SK-MEL-5 (cell line): ENCODE results near the gene NRXN3. TPM values are rescaled to one million over a fixed set of nuclear protein-coding genes. Genes with fewer than 3 reads are reported as not detected.
"Not testable (repeated sequence)": the region's sequence is repeated elsewhere in the genome, so short reads cannot be mapped to it uniquely, and the experiment has no call there.

Experiments used
- DNase-seq: peaks from one replicate; pipeline ENCODE4 v3.0.0-alpha.2; 2016; ENCODE audit warnings: low read depth, low spot score
- in situ Hi-C: cut with HindIII; loops from 2 replicates; pipeline ENCODE4 v1.10.0; 2016; ENCODE audit warnings: low sequenced_read_pairs, high pct_unique_total_duplicates, low pct_unique_long_range_greater_than_20kb
- total RNA-seq: library from RNA; depleted of rRNA; stranded (reverse); fragments of >200 nt; shearing (Covaris generic); gene quantifications from 2 replicates; pipeline ENCODE4 v1.2.3, GENCODE V29; 2014

The NRXN3 gene
- total RNA-seq, 1 experiment from 2014 or later = 0.03 TPM

GRCh38 chr14:78567343-78567742 lies 397.2 kb downstream of the NRXN3 start:
- in situ Hi-C loops = no loop called here
- DNase-seq = no peak

- in situ Hi-C loops, DNase-seq: not testable (repeated sequence)
Observed at GRCh38 chr14:78573736-78574135, 403.6 kb downstream of the NRXN3 start.

GRCh38 chr14:78576437-78577166 lies 406.4 kb downstream of the NRXN3 start:
- no peak for DNase-seq
- in situ Hi-C loops = no loop called here

GRCh38 chr14:78581229-78581628 lies 411.1 kb downstream of the NRXN3 start:
- no peak for DNase-seq
- in situ Hi-C loops = no loop called here

GRCh38 chr14:78586681-78587080 lies 416.5 kb downstream of the NRXN3 start:
- in situ Hi-C loops = no loop called here
- DNase-seq = no peak

GRCh38 chr14:78588906-78589305 lies 418.7 kb downstream of the NRXN3 start:
- in situ Hi-C loops = no loop called here

GRCh38 chr14:78592616-78593219 lies 422.5 kb downstream of the NRXN3 start:
- no peak for DNase-seq
- in situ Hi-C loops = no loop called here

More at GRCh38 chr14:78588906-78589305, 418.7 kb downstream of the NRXN3 start:
- no peak for DNase-seq

GRCh38 chr14:78593949-78594348 lies 423.8 kb downstream of the NRXN3 start:
- in situ Hi-C loops = no loop called here
- no peak for DNase-seq

GRCh38 chr14:78595797-78596196 lies 425.6 kb downstream of the NRXN3 start:
- DNase-seq = peak; percentile 7
- in situ Hi-C loops = no loop called here

GRCh38 chr14:78598046-78598920 lies 428.1 kb downstream of the NRXN3 start:
- in situ Hi-C loops = no loop called here
- DNase-seq = peak; percentile 69

GRCh38 chr14:78605025-78605762 lies 435.0 kb downstream of the NRXN3 start:
- DNase-seq = no peak
- in situ Hi-C loops = no loop called here

- peak; percentile 29 for DNase-seq
- in situ Hi-C loops = no loop called here
Observed at GRCh38 chr14:78605897-78606500, 435.8 kb downstream of the NRXN3 start.

GRCh38 chr14:78608998-78609787 lies 439.0 kb downstream of the NRXN3 start:
- DNase-seq = no peak
- in situ Hi-C loops = no loop called here

GRCh38 chr14:78610994-78611393 lies 440.8 kb downstream of the NRXN3 start:
- no peak for DNase-seq
- in situ Hi-C loops = no loop called here

GRCh38 chr14:78611796-78612571 lies 441.8 kb downstream of the NRXN3 start:
- in situ Hi-C loops = no loop called here
- no peak for DNase-seq

GRCh38 chr14:78612666-78613065 lies 442.5 kb downstream of the NRXN3 start:
- in situ Hi-C loops = no loop called here
- DNase-seq = no peak
